Effector memory CD4-positive, alpha-beta T cell (primary cell): ENCODE data around the gene TGFA.
"Not testable (repeated sequence)": the region's sequence is repeated elsewhere in the genome, so short reads cannot be mapped to it uniquely, and the experiment has no call there.

ENCODE experiments used
- DNase-seq, 3 donors: peaks; one replicate each; pipeline ENCODE4 v3.0.0-alpha.2; 2020
- H3K27ac ChIP-seq: 2 replicates; pipeline ENCODE4 v1.7.0; 2013; ENCODE audit warnings: mild to moderate bottlenecking, low read length, moderate library complexity; ENCODE audit not compliant: insufficient read depth, poor library complexity, severe bottlenecking
- H3K27me3 ChIP-seq: replicated peaks from 2 replicates; pipeline ENCODE4 v1.7.0; 2013; ENCODE audit warnings: mild to moderate bottlenecking, low read length; ENCODE audit not compliant: insufficient read depth, control insufficient read depth, poor library complexity, severe bottlenecking
- H3K36me3 ChIP-seq: 2 replicates; pipeline ENCODE4 v1.7.0; 2013; ENCODE audit warnings: mild to moderate bottlenecking, low read length, moderate library complexity; ENCODE audit not compliant: control insufficient read depth, insufficient read depth
- H3K4me1 ChIP-seq: 2 replicates; pipeline ENCODE4 v1.7.0; 2013; ENCODE audit warnings: low read length, mild to moderate bottlenecking; ENCODE audit not compliant: control insufficient read depth, insufficient read depth, poor library complexity, severe bottlenecking
- H3K4me3 ChIP-seq: 2 replicates; pipeline ENCODE4 v1.7.0; 2013; ENCODE audit warnings: low read length, low read depth, mild to moderate bottlenecking; ENCODE audit not compliant: insufficient read depth, poor library complexity, severe bottlenecking
- H3K9me3 ChIP-seq: 2 replicates; pipeline ENCODE4 v1.7.0; 2013; ENCODE audit warnings: mild to moderate bottlenecking, low read length, moderate library complexity; ENCODE audit not compliant: control insufficient read depth

TGFA gene

GRCh38 chr2:70469435-70469834, 84.2 kb downstream of the TGFA start:
- no peaks in the 10 kb centered on the region for H3K27me3 ChIP-seq
- H3K36me3 ChIP-seq, result no peaks in the 10 kb centered on the region
- no peak overlapping the region for H3K27ac ChIP-seq
- peaks cover 18% of the 10 kb centered on the region for H3K4me1 ChIP-seq
- H3K4me3 ChIP-seq, result no peak overlapping the region
- H3K9me3 ChIP-seq, result no peaks in the 10 kb centered on the region
- no peak for DNase-seq

DNA sequence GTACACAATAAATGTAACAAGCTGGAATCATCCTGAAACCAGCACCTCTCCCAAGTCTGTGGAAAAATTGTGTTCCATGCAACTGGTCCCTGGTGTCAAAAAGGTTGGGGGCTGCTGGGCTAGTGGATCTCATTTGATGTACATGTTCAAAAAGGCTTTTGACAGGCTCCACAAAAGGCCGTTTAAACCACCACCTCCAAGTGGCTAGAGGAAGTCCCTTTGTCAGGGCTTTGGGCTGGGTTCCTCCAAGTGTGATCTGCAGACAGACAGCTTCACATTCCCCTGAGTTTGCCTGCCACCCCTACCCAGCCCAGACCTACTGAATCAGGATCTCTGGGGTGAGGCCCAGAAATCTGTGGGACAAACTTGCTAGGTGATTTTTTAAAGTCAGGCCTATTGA, 84.7 kb downstream of the TGFA start:
- Histone ChIP-seq H3K4me1 (peaks cover 12% of the 10 kb centered on the region), H3K9me3 (no peaks in the 10 kb centered on the region), H3K27me3 (no peaks in the 10 kb centered on the region), H3K36me3 (no peaks in the 10 kb centered on the region), H3K27ac (no peak overlapping the region), H3K4me3 (no peak overlapping the region)
- DNase-seq, result no peak

- Histone ChIP-seq H3K27ac (no peak overlapping the region), H3K36me3 (no peaks in the 10 kb centered on the region), H3K27me3 (no peaks in the 10 kb centered on the region), H3K9me3 (no peaks in the 10 kb centered on the region), H3K4me3 (no peak overlapping the region), H3K4me1 (peaks cover 4% of the 10 kb centered on the region)
- no peak for DNase-seq
Observed at GRCh38 chr2:70467831-70468779, 85.5 kb downstream of the TGFA start.

- Histone ChIP-seq H3K36me3 (no peaks in the 10 kb centered on the region), H3K4me3 (no peak overlapping the region), H3K27me3 (no peaks in the 10 kb centered on the region), H3K27ac (no peak overlapping the region), H3K4me1 (no peaks in the 10 kb centered on the region), H3K9me3 (no peaks in the 10 kb centered on the region)
- no peak for DNase-seq
Observed at GRCh38 chr2:70467237-70467636, 86.4 kb downstream of the TGFA start.

GRCh38 chr2:70466647-70467046, 87.0 kb downstream of the TGFA start:
- not testable (repeated sequence) for H3K36me3 ChIP-seq, H3K4me1 ChIP-seq, H3K9me3 ChIP-seq, DNase-seq, H3K4me3 ChIP-seq, H3K27me3 ChIP-seq, H3K27ac ChIP-seq

DNA sequence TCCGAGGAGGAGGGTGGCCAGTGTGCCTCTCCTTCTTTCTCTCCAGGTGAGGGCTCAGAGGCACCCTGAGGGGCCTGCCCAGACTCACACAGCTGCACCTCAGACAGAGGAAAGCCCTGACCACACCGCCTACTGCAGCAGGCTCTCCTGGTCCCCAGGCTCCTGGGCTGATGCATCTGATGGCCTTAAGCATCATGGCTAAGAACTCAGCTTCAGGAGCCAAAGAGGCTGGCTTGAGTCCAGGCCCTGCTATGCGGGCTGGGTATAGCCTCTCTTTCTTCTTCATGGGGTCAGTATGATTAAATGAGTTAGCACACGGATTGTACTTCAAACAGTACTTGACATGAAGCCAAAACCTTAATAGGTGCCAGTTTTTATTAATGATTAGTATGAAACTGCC, 89.6 kb downstream of the TGFA start:
- H3K36me3 ChIP-seq, result no peaks in the 10 kb centered on the region
- no peaks in the 10 kb centered on the region for H3K27me3 ChIP-seq
- no peaks in the 10 kb centered on the region for H3K4me1 ChIP-seq
- H3K9me3 ChIP-seq, result no peaks in the 10 kb centered on the region
- no peak overlapping the region for H3K27ac ChIP-seq
- no peak overlapping the region for H3K4me3 ChIP-seq
- no peak for DNase-seq

DNA sequence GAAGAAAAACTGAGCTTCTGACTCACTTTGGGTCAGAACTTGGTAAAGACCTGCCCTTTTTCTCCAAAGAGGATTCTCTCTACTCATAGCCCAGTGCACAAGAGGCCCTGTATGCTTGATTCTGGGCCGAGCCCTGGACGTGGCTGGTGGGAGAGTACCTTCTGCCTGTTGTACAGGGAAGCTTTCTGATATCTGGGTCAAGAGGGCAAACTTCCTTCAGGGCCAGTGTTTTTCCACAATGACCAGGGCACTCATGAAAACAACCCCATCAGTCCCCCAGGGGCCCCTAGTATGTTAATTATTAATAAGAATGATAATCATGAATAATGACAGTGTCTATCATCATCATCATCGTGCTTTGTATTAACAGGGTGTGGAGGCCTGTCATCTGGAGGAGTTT, 90.0 kb downstream of the TGFA start:
- no peak for DNase-seq

DNA sequence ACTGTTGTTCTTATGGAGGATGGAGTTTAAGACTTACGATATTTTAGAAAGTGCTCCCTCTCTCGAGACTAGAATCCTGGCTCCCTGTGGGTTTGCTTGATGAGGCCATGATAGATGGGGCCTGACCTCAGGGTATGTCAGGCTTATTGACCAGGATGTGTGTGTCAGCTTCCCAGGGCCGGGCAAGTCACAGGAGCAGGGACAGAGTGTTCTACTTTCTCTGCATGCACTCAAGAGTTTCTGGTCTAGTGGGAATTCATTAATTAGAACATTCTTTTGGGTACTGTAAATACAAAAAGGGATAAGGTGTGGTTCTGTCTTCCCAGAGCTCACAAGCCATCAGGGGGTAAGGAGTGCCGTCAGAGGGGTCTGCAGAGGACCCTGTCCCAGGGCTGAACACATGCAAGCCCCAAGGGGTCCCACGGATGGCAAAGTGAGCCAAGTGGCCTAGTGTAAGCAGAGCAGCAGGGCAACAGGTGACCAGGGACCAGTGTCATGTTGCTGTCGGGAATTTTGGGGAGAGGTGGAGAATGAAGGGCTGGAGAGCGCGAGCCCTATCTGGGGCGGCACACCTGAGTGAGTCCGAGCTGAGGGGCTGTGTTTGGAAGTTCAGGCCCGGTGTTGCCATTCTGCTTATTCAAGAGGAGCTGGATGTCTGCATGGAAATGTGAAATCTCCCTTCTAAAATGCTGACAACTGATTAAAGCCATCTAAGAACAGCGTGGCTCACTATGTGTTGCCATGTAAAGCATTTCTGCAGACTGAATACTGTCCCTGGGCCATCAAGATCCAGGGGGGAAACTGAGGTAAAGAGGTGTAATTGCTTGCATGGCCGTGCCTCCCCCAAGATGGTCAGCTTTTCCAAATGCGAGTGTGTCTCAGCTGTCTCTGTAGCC, 91.4 kb downstream of the TGFA start:
- Histone ChIP-seq H3K27ac (no peak overlapping the region), H3K4me3 (no peak overlapping the region), H3K4me1 (no peaks in the 10 kb centered on the region), H3K9me3 (no peaks in the 10 kb centered on the region), H3K36me3 (no peaks in the 10 kb centered on the region), H3K27me3 (no peaks in the 10 kb centered on the region)
- no peak for DNase-seq

More for the DNA sequence above, 90.0 kb downstream of the TGFA start:
- Histone ChIP-seq H3K4me3 (no peak overlapping the region), H3K9me3 (no peaks in the 10 kb centered on the region), H3K27me3 (no peaks in the 10 kb centered on the region), H3K36me3 (no peaks in the 10 kb centered on the region), H3K27ac (no peak overlapping the region), H3K4me1 (no peaks in the 10 kb centered on the region)

DNA sequence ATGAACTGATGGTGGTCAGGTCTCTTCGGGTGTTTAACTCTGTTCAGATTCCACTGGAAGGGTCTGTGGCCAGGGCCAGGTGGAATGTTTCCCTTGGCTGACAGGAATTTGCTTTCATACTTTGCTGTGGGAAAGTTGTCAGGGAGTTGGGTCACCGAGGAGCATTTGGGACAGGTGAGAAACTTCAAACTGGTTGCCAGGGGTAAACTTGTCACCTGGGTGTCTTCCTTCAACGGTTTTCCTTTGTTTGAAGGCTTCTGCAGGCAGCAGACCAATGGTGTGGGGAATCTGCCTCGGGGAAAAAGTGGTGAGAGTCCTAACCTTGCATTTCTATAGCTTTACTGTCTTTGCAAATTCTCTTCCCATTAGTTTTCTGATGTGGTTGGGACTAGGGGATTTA, 92.2 kb downstream of the TGFA start:
- DNase-seq, result no peak
- Histone ChIP-seq H3K36me3 (no peaks in the 10 kb centered on the region), H3K27ac (no peak overlapping the region)

DNA sequence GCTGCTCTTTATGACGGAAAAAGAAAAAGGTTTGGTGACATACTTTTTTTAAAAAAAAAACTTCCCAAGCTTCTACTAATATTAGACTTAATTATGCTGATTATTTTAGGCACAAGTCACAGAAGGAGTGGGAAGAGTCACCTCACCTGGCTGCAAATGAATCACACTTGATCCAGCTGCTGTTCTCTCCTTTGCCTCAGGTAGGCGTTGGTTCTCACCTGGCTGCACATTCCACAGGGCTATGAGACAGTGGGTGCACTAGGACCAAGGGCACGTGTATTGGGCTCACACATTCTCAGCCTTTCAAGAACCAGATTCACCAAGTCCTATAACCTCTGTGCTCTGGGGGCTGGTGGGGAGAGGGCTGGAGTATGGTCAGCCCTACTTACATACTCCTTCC, 93.3 kb downstream of the TGFA start:
- no peaks in the 10 kb centered on the region for H3K36me3 ChIP-seq
- no peak for DNase-seq
- no peaks in the 10 kb centered on the region for H3K27me3 ChIP-seq
- no peaks in the 10 kb centered on the region for H3K4me1 ChIP-seq
- no peak overlapping the region for H3K27ac ChIP-seq
- H3K4me3 ChIP-seq, result no peak overlapping the region
- H3K9me3 ChIP-seq, result no peaks in the 10 kb centered on the region

More for the DNA sequence above, 92.2 kb downstream of the TGFA start:
- Histone ChIP-seq H3K27me3 (no peaks in the 10 kb centered on the region), H3K4me3 (no peak overlapping the region), H3K4me1 (no peaks in the 10 kb centered on the region), H3K9me3 (no peaks in the 10 kb centered on the region)
